Hepatocyte (in vitro differentiated cells): Measurements from ENCODE around the gene KCNJ15.

Experiments
- EZH2 ChIP-seq: fragments of 200-600 bp; sonication (generic); IDR thresholded peaks from 2 replicates; pipeline ENCODE4 v1.6.1; 2016; ENCODE audit warnings: antibody characterized with exemption, mild to moderate bottlenecking, borderline replicate concordance
- EZH2phosphoT487 ChIP-seq: fragments of 200-600 bp; sonication (generic); IDR thresholded peaks from one replicate; pipeline ENCODE4 v1.6.1; 2018; ENCODE audit warnings: antibody characterized with exemption, mild to moderate bottlenecking, low read depth, moderate library complexity; ENCODE audit not compliant: unreplicated experiment, severe bottlenecking
- TF ChIP-seq, protein P1 (sequence below): fragments of 200-600 bp; sonication (generic); IDR thresholded peaks from 2 replicates; pipeline ENCODE4 v1.5.1; 2016; ENCODE audit warnings: antibody characterized with exemption, mild to moderate bottlenecking; ENCODE audit not compliant: poor library complexity

DNA sequence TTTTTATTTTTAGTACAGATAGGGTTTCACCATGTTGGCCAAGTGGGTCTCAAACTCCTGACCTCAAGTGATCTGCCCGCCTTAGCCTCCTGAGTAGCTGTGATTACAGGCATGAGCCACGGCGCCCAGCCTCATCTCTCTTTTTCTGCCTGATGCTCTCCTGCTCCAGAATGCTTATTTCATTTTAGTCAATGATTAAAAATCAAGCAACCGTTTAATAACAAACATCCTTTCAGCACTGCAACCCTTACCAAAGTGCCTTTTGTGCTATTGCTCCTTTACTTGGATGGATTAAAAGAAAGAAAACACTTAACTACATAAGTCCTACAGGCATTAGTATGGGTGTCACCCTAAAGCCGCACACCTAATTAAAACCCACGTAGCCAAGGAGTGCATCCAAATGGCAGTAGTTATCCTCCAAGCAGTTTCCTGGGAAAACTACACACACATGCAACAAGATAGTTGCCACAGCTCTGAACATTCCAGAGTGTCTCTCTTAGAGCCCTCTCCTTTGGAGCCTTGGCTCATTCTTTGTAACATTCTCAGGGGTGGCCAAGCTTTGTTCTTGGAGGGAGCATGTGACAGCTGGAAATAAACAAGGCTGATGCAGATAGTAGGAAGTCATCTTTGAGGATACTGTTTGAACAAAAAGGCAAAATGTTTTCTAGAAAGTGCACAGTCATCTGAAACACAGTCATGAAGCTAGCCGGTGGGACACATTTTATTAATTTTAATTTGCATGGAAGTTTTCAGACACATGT, 51.2 kb downstream of the KCNJ15 start:
- TF ChIP-seq, protein P1, sequence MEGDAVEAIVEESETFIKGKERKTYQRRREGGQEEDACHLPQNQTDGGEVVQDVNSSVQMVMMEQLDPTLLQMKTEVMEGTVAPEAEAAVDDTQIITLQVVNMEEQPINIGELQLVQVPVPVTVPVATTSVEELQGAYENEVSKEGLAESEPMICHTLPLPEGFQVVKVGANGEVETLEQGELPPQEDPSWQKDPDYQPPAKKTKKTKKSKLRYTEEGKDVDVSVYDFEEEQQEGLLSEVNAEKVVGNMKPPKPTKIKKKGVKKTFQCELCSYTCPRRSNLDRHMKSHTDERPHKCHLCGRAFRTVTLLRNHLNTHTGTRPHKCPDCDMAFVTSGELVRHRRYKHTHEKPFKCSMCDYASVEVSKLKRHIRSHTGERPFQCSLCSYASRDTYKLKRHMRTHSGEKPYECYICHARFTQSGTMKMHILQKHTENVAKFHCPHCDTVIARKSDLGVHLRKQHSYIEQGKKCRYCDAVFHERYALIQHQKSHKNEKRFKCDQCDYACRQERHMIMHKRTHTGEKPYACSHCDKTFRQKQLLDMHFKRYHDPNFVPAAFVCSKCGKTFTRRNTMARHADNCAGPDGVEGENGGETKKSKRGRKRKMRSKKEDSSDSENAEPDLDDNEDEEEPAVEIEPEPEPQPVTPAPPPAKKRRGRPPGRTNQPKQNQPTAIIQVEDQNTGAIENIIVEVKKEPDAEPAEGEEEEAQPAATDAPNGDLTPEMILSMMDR = no peak
- TF ChIP-seq EZH2 (no peak), EZH2phosphoT487 (no peak)
